Activated naive CD4-positive, alpha-beta T cell treated with Interleukin-2 at 50 U/mL for 16 hours (primary cell): ENCODE measurements around the gene DPY19L3.
"Not testable (repeated sequence)": the region's sequence is repeated elsewhere in the genome, so short reads cannot be mapped to it uniquely, and the experiment has no call there.

Source experiments
- DNase-seq: peaks from one replicate; pipeline ENCODE4 v3.0.0-alpha.2; 2020

Gene DPY19L3

DNA sequence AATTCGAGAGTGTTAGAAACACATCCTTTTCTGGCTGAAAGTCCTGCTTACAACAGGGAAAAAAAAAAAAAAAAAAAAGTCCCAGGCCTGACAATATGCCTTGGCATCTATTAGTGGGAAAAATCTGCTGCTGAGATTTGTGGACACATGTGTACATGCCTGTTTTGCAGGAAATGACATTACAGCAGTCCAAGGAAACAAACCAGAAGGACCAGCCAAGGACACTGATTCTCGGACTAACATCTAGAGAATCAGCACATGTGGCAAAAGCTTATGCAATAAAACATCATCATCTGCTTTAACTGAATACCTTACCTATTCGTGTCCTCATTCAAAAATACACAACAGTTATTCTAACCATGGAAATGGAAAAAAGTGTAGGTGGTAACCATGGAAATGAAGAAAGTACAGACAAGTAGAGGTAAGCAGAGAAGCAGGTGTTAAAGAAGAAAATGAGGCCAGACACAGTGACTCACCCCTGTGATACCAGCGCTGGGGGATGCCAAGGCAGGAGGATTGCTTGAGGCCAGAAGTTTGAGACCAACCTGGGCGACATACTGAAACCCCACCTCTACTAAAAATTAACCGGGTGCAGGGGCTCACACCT is 9.4 kb upstream of the DPY19L3 start:
- peak; percentile 12 for DNase-seq

DNA sequence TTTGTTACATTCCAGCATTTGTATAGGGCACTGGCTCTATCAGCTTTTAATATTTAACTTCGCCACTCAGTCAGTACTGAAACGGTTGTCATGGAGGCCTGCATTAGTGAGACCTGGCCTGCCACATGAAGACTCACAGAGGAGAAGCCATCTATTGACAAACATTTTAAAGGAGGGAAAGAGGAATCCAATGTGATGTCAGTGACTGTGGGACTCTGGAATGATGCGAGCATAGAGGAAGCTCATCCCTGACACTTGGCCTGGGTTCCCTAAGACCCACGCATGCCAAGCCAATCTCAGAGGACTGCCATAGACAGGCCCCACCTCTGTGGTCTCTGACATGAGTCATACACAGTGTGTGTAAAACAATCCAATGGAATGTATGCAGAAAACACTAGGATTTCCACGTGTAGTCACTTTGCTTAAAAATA is 7.9 kb upstream of the DPY19L3 start:
- no peak for DNase-seq

DNA sequence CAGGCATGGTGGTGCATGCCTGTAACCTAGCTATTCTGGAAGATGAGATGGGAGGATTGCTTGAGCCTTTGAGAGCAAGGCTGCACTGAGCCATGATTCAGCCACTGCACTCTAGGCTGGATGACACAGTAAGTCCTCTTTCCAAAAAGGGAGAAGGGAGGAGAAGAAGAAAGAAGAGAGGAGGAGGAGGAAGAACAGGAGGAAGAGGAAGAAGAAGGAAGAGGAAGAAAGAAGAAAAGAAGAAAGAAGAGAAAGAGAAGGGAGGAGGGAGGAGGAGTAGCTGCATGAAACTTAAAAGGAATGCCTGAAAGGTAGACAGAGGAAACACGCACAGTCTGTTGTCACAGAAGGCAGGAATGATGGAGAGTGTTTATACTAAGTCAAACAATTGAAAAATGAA is 3.6 kb upstream of the DPY19L3 start:
- DNase-seq, result no peak

DNA sequence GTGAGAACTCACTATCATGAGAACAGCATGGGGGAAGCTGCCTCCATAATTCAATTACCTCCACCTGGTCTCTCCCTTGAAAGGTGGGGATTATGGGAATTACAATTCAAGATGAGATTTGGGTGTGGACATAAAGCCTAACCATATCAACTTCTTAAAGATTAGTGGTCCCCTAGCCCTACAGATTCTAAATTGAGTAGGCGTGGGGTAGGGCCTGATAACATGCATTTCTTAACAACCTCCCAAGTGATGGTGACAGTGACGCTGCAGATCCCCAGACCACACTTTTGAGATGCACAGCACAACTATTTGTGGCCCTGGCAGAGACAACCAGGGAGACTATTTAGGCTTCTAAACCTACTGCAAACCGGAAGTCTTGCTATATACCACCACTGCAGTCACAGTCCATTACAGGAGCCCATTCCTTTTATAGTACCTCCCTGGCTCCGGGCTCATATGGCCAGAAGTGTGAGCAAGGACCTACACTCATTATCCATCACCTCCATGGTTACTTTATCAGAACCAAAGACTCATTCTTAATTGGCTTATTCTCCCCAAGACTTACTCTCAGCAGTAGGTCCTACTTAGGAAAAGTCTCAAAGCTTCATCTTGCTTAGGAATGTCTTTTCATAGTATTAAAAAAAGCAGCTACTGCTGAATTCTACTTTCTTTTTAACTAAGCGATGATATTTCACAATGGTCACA is 2.1 kb upstream of the DPY19L3 start:
- DNase-seq, result no peak

GRCh38 chr19:32404213-32404932 is 1.2 kb upstream of the DPY19L3 start:
- DNase-seq, result no peak

DNA sequence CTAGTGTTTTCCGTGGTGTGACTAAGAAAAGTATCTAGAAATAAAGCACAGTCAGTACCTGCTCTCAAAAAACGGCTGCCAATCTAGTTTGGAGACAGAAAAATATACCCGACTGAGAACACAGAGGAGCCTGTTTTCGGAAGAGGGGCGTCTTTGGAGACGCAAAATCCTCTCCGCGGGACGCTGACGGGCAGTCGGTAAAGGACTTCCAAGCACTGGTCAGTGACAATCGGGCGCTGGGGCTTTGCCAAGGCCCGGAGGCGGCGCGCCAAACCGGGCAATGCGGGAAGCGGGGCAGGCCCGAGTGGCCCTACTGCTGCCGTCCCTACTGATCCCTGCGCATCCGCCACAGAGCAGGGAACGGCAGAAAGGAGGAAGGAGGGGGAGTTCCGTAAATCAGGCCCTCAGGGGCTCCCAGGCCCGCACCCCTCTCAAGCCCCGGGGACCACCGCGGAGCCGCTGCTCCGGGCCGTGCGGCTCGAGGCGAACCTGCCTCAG is 588 bp upstream of the DPY19L3 start:
- no peak for DNase-seq

- DNase-seq, result no peak
Observed at GRCh38 chr19:32406161-32407003, 812 bp downstream of the DPY19L3 start.

DNA sequence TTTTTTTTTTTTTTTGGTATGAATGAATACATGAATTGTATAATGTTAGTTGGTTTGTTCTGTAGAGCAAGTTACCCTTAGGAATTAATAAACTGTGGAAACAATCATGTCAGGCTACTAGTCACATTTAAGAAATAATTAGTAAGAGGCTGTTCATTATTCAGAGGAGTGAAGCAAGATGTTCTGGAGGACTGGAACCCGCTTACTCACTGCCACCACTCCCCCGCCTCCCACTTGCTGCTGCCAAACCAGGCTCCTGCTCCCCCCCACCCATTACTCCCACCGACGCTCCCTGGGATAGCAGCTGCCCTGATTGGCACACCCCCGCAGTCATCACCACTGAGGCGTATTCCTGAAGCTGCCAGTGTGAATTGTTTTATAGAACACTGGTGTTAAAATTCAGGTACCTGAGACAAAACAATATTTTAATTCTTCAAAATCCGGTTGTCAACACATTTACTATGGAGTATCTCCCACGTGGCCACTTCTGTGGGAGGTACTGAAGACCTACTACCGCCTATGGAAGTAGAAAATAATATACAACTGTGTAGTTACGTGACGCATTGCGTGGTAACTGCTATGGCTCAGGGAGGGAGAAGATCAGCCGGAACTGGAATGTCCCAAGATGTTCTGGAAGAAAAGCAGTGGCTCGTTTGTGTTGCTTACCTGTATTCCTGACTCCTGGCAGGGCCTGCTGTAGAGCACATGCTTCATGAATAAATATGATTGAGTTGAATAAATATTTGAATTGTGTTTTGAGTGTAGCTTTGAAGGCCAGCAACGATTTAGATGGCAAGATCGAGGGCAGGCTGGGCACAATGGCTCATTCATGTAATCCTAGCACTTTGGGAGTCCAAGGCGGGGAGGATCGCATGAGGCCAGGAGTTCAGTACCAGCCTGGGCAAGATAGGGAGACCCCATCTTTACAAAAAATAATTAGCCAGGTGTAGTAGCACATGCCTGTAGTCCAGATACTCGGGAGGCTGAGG is 1.7 kb downstream of the DPY19L3 start:
- DNase-seq, result no peak

DNA sequence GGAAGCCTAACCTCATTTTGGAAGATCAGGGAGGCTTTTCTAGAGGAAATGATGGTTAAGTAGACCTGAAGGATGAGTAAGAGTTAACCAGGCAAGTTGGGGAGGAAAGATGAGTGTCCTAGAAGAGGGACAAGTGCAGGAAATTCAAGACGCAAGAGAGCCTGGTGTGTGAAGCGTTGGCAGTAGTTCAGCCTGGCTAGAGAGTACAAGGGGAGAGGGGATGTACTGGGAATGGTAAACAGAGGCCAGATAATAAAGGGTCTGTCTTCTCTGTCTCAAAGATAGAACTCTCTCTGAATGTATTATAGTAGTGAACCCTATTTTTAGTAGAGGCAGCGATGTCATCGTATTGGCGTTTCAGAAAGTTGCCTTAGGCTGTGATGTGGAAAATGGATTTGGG is 9.7 kb downstream of the DPY19L3 start:
- DNase-seq, result no peak

GRCh38 chr19:32415669-32416068 is 10.1 kb downstream of the DPY19L3 start:
- no peak for DNase-seq

- DNase-seq, result no peak
Observed at GRCh38 chr19:32416749-32417456, 11.3 kb downstream of the DPY19L3 start.

DNA sequence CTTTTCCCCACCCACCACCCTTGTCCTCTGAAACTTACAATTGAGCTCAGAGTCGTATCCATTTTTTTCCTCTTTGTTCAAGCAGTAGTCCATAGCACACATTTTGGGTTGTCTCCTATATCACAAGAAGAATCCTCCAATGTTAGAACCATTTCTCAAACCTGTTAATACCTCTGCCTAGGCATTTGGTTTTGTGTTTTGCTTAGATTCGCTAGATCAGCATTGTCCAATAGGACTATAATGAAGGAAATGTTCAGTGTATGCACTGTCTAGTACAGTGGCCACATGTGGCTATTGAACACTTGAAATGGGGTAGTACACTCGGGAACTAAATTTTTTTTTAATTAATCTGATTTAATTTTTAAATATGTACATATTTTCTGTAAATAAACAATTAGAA is 12.6 kb downstream of the DPY19L3 start:
- no peak for DNase-seq

DNA sequence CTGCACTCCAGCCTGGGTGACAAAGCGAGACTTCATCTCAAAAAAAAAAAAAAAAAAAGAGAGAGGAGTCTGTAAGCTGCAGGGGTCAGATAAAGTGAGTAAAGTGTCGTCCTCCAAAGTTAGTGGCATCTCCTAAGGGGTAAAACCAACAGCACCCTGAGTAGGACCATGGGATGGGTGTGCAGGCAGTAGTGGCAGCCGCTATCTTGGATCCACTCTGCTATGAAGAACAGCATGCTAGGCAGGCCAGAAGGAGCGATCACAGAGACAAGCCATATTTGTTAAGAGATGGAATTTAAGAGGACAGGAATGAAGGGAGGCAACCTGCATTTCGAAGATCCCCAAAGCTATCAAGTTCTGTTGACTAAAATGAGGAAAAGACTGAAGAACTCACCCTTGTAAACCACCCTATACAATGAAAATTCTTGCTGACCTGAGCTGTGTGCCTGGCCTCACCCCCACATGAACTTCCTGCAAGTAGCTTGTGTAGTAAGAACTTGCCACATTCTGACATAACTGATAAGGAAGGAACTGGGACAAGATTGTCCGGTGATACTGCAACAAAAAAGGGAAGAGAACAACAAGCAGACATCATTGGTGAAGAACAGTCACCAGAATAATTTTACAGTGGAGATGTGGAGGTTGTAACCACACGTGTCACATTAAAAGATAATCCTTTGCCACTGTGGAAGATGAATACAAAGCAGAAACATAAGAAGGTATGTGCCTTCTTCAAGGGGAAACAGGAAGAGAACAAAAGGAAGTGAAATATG is 16.2 kb downstream of the DPY19L3 start:
- no peak for DNase-seq

DNA sequence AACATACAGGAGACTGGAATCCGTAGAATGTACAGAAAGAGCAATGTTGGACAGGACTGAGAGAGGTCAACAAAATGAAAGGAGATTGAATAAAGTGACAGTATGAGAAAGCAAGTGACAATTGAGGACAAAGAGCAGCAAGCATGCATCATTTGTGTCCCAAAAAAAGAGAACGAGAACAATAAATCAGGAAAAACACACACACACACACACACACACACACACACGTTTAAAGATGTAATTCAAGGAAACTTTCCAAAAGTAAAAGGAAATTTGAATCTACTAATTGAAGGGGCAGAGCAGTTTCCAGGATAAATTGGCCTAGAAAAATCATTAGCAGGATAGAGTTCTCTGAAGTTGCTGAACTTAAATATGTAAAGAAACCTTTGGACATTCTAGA is 16.9 kb downstream of the DPY19L3 start:
- no peak for DNase-seq

- DNase-seq, result not testable (repeated sequence)
Observed at GRCh38 chr19:32423944-32424343, 18.4 kb downstream of the DPY19L3 start.

DNA sequence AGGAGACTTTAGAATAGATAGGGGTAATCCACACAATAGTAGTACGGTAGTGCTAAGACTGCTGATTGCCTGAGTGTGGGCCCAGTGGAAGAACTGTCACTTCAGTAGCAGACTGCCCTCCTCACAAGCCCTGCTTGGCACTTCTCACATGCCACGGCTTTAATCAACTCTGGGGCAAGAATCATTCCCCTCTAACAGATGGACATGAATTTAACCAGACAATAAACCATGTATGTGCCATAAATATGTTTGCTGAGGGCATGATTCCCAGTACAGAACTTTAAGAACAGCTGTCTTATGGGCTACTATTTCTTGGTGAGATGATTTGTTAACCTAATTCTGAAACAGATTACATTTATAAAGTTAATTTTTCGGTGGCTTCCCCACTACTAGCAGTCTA is 22.0 kb downstream of the DPY19L3 start:
- DNase-seq, result no peak

GRCh38 chr19:32436692-32437091 is 31.1 kb downstream of the DPY19L3 start:
- no peak for DNase-seq

DNA sequence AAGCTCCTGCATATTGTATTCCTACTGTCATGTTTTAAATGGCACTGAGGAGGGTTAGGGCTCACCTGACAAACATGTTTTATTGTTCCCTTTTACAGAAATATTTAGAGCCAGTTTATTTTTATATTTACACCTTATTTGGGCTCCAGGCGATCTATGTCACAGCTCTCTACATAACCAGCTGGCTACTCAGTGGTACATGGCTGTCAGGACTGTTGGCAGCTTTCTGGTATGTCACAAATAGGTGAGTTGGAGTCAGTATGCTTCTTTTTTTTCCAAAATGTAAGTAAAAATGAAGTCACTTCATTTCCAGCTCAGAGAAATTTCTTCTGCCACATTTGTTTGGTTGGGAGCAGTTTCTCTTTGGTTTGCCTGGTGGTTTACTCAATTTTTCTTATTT is 31.5 kb downstream of the DPY19L3 start:
- no peak for DNase-seq

- no peak for DNase-seq
Observed at GRCh38 chr19:32438751-32439150, 33.2 kb downstream of the DPY19L3 start.

- no peak for DNase-seq
Observed at GRCh38 chr19:32442650-32443049, 37.1 kb downstream of the DPY19L3 start.
